BJ (cell line): Measurements from ENCODE around the gene ZDHHC14. TPM values are rescaled to one million over a fixed set of nuclear protein-coding genes. Genes with fewer than 3 reads are reported as not detected.

Source experiments
- CTCF ChIA-PET: fragments of 350-600 bp; formaldehyde crosslinking; extraction: SDS; loops from one replicate; lab custom pipeline; 2021; ENCODE audit warnings: antibody characterized with exemption, inconsistent platforms; lab: Yijun Ruan, JAX
- POLR2A ChIA-PET: fragments of 300-600 bp; sonication (Branson Sonifier 250); formaldehyde crosslinking; extraction: SDS; loops from one replicate; lab custom pipeline; 2021; ENCODE audit warnings: antibody characterized with exemption; lab: Charles Lee
- DNase-seq: peaks from one replicate; pipeline ENCODE4 v3.0.0-alpha.2; 2011; ENCODE audit warnings: low read depth
- H3K27me3 ChIP-seq: 2 replicates; pipeline ENCODE4 v1.6.0; 2011; ENCODE audit warnings: low read length; ENCODE audit not compliant: control insufficient read depth, insufficient read depth
- H3K36me3 ChIP-seq: 2 replicates; pipeline ENCODE4 v1.5.1; 2011; ENCODE audit warnings: low read length; ENCODE audit not compliant: control insufficient read depth, insufficient read depth
- H3K4me3 ChIP-seq: 2 replicates; pipeline ENCODE4 v1.5.1; 2011; ENCODE audit warnings: low read depth, mild to moderate bottlenecking, control low read depth, low read length
- CTCF ChIP-seq: IDR thresholded peaks from 2 replicates; pipeline ENCODE4 v1.5.1; 2011; ENCODE audit warnings: low read depth, mild to moderate bottlenecking, control low read depth, inconsistent platforms, low read length, moderate library complexity; ENCODE audit not compliant: insufficient read depth
- polyA plus RNA-seq: library from polyadenylated mRNA; depleted of rRNA; stranded (reverse); fragments of >200 nt; gene quantifications from 2 replicates; pipeline ENCODE4 v1.2.3, GENCODE V29; 2011

The ZDHHC14 gene
- polyA plus RNA-seq, 1 experiment, result 3.6 TPM

- Histone ChIP-seq H3K36me3 (no peaks in the 10 kb centered on the region), H3K27me3 (no peaks in the 10 kb centered on the region), H3K4me3 (no peak overlapping the region)
- ChIA-PET CTCF (no interaction called here), POLR2A (interaction anchor here (0.6 kb wide), 1 partner anchor 283 kb away, joined by 3 read pairs; no protein-coding TSS in a partner anchor)
- TF ChIP-seq CTCF, result no peak
- DNase-seq, result no peak
Measured at GRCh38 chr6:157606516-157606915, 225.5 kb downstream of the ZDHHC14 start.

GRCh38 chr6:157607317-157608109 is 226.5 kb downstream of the ZDHHC14 start:
- CTCF ChIA-PET, result no interaction called here
- no peak overlapping the region for H3K4me3 ChIP-seq
- DNase-seq, result no peak
- H3K36me3 ChIP-seq, result no peaks in the 10 kb centered on the region
- POLR2A ChIA-PET, result no interaction called here
- TF ChIP-seq CTCF, result no peak
- H3K27me3 ChIP-seq, result no peaks in the 10 kb centered on the region

- TF ChIP-seq CTCF, result no peak
- Histone ChIP-seq H3K4me3 (no peak overlapping the region), H3K27me3 (no peaks in the 10 kb centered on the region), H3K36me3 (no peaks in the 10 kb centered on the region)
- CTCF ChIA-PET, result interaction anchor here (0.6 kb wide), 1 partner anchor 294 kb away, joined by 3 read pairs; no protein-coding TSS in a partner anchor
- no peak for DNase-seq
- POLR2A ChIA-PET, result no interaction called here
Measured at GRCh38 chr6:157608221-157609075, 227.5 kb downstream of the ZDHHC14 start.

- no peak for DNase-seq
- Histone ChIP-seq H3K4me3 (no peak overlapping the region), H3K36me3 (no peaks in the 10 kb centered on the region), H3K27me3 (no peaks in the 10 kb centered on the region)
- CTCF ChIA-PET, result interaction anchor here (0.9 kb wide), 1 partner anchor 12 kb away, joined by 4 read pairs; no protein-coding TSS in a partner anchor
- POLR2A ChIA-PET, result no interaction called here
- TF ChIP-seq CTCF, result no peak
Measured at GRCh38 chr6:157609117-157609516, 228.1 kb downstream of the ZDHHC14 start.

GRCh38 chr6:157609556-157609955 is 228.6 kb downstream of the ZDHHC14 start:
- DNase-seq, result no peak

More at GRCh38 chr6:157609556-157609955, 228.6 kb downstream of the ZDHHC14 start:
- POLR2A ChIA-PET, result no interaction called here
- H3K4me3 ChIP-seq, result no peak overlapping the region
- CTCF ChIA-PET, result interaction anchor here (0.7 to 0.9 kb wide), 2 partner anchors 12 to 230 kb away, joined by 4 read pairs; no protein-coding TSS in a partner anchor
- H3K27me3 ChIP-seq, result no peaks in the 10 kb centered on the region
- no peak for TF ChIP-seq CTCF
- no peaks in the 10 kb centered on the region for H3K36me3 ChIP-seq
